OCI-M2 (cell line): Measurements from ENCODE around the gene LIF.

Experiments used
- DNase-seq: peaks from one replicate; lab custom pipeline; 2025; ENCODE audit not compliant: unreplicated experiment; lab: John Stamatoyannopoulos, UW

The LIF gene

DNA sequence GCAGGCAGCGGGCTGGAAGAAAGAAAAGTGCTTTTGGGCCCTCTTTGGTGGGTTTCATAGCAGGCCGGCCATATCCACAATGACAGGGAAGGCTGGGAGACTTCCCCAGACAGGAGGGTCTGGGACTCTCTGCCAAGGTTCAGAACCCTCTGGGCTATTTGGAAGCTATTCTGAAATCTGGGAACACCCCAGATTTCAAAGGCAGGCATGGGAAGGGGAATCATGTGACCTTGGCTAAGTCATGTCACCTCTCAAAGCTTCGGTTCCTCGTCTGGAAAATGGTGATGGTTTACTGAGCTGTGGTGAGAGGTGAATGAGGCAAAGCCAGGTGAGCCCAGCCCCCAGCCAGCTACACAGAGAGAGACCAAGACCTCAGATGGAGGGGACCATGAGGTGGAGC lies 38.1 kb upstream of the LIF start:
- no peak for DNase-seq

DNA sequence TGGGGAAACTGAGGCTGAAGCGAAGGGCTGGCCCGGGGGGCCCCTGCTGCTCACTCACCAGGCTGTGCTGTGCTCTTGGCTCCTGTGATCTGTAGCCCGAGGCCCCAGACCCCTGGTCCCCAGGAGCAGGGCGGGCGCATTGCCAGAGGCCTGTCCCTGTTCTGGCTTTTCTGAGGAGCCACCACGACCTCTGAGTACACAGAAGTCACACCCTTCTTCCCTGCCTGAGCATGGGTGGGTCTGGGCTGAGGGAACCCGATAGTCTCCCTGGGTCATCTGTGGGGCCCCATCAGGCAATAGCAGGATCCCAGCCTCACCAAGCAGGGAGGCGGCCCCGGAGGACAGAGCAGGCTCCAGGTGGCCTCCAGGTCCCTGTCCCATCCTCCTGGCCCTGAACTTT lies 37.6 kb upstream of the LIF start:
- DNase-seq = no peak

DNA sequence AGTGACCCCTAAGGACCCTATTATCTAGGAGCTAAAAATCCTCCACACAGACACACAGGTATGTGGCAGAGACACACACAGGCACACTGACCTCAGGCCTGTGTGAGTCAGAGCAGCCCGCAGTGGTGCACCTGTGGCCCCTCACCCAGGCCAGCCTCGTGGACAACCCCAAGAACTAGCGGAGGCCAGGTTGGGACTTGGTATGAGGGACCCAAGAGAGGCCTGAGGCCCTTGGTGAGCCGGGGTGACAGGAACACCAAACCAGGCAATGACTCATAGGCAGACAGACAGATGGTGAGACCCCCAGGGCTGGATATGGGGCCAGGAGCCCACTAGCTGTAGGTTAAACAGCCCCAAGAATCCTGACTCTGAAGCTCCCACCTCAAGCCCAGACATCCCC lies 36.8 kb upstream of the LIF start:
- DNase-seq = no peak

DNA sequence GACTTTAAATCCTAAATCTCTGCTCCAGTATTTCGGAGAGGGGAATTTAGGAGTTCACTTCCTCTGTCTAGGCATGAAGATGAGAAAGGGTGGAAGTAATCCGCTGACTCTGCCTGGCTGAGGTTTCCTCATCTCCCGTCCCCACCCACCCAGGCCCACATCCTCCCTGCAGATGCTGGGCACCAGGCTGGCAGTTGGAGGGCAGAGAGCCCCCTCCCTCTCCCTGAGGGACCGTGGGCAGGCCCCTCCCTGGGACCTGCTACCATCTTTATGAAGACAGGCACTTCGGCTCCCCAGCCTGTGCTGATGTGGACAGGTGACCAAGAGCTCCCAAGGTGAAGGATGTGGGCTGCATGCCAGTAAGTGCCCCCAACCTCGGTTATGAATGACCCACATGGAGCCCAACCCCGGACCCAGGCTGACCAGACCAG lies 36.1 kb upstream of the LIF start:
- no peak for DNase-seq

DNA sequence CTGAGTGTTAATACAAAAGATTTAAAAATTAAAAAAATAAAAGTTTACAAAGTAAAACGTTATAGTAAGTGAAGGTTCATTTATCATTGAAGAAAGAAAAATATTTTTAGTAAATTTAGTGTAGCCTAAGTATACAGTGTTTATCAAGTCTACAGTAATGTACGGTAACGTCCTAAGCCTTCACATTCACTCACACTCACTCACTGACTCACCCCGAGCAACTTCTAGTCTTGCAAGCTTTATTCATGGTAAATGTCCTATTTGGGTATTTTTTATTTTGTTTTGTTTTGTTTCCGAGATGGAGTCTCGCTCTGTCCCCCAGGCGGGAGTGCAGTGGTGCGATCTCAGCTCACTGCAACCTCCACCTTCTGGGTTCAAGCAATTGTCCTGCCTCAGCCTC lies 33.9 kb upstream of the LIF start:
- no peak for DNase-seq

DNA sequence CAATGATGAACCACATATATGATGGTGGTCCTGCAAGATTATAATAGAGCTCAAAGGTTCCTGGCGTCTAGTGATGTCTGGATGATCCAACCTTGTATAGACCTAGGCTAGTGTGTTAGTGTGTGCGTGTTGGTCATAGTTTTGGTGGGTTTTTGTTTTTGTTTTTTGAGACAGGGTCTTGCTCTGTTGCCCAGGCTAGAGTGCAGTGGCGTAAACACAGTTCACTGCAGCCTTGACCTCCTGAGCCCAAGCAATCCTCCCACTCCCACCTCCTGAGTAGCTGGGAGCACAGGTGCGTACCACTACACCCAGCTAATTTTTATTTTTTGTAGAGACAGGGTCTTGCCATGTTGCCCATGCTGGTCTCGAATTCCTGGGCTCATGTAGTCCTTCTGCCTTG lies 33.4 kb upstream of the LIF start:
- no peak for DNase-seq

DNA sequence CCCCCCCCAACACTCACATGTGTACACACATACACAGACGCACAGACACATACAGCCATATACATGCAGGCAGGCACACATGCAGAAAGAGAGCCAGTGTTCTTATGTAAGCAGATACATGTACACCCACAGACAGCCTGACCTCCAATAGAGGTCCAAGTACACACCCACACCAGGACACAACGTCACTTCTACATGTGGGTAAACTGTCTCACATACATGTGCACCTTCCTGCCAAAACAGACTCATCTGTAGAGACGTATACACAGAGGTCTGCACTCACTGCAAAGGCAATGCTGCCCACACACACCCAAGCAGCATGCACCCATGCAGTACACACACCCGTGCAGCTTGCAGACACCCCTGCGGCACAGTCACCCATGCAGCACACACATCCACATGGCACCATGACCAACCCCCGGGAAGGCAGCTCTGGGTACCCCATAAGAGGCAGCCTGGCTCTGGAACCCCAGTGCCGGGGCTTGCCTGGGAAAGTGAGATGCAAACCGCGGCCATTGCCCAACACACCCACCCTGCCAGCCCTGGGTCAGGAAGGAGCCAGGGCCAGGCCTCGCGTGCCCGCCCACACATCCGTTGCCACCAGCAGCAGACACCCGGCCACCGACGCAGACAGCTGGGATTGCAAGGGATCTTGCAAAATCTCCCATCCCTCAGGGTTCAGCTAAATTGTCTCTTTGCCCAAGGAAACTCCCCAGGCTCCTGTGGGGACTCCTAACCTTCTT lies 32.7 kb upstream of the LIF start:
- no peak for DNase-seq

DNA sequence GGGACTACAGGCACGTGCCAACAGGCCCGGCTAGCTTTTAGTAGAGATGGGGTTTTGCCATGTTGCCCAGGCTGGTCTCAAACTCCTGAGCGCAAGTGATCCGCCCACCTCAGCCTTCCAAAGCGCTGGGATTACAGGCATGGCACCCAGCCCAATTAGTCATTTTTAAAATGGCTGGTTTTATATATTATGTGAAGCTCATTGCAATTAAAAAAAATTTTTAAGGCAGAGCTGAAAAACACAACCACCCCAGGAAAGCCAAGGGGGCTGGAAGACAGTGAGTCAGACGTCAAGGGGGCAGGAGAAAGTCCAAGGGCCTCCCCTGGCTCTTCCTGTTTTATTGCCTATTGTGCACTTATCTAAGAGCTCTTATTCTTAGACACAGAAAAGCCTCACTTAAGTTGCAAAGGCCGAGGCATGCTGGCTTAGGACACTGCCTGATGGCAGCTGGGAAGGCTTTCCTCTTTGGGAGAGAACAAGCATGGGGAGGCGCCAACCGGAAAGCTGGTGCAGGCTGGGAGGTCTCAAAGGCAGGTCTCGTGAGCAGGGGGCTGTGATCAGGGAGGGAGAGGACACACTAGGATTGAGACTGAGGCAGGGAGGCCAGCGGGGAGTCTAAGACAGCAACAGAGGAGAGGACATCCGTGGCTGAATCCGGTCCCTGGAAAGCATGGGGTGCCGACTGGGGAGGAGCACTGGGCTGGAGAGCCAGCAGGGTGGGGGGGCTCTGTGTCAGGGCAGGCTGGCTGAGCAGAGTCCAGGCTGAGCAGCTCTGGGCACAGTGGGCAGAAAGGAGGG lies 31.2 kb upstream of the LIF start:
- DNase-seq = no peak

DNA sequence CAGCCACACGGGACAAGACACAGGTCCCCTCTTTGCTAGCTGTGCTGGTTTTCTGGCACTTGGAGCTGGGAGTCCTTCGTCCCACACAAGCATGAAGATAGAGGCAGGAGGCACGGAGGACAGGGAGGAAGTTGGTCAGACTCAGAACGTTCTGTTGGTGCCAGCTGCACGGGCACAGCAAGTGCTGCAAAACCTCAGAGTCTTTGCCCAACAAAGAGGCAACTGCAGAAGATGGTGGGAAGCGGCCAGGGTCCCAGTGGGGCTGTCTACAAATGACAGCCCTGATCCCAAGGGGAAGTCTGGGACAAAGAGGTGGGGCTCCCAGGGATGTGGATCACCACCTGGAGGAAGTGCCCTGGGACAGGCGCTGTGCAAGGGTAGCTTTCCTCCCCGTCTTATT lies 29.5 kb upstream of the LIF start:
- DNase-seq = no peak

DNA sequence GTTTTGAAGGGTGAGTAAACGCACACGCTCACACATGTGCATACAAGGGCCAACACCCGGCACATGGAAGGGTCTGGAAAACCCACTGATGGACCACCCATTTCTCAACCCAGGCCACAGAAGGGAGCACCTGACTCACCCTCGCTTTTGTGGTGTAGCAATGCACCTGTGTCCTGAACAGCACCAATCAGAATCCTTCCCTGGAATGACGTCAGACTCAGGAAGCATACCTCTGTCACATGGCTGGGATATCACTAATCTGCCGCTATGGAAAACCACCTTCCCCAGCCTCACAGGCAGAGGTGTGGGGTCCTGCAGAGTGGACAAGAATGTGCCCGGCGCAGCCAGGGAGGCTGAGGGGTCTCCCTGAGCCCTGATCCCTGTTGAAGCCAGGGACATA lies 29.1 kb upstream of the LIF start:
- DNase-seq = no peak

DNA sequence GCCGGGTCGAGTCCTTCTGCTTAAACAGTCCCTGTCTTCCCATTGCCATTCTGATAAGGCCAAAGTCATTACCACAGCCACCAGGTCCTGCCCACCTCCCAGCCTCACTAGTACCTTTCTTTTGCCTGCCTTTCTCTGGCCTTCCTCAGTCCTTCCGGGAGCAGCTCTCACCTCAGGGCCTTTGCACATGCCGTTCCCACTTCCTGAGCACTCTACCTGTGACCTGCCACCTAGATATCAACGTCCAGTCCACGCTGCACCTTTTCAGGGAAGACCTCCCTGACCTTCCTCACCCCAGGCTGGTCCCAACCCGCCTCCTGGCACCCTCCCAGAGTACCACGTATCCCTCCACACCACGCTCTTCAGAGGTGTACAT lies 27.9 kb upstream of the LIF start:
- DNase-seq = no peak

DNA sequence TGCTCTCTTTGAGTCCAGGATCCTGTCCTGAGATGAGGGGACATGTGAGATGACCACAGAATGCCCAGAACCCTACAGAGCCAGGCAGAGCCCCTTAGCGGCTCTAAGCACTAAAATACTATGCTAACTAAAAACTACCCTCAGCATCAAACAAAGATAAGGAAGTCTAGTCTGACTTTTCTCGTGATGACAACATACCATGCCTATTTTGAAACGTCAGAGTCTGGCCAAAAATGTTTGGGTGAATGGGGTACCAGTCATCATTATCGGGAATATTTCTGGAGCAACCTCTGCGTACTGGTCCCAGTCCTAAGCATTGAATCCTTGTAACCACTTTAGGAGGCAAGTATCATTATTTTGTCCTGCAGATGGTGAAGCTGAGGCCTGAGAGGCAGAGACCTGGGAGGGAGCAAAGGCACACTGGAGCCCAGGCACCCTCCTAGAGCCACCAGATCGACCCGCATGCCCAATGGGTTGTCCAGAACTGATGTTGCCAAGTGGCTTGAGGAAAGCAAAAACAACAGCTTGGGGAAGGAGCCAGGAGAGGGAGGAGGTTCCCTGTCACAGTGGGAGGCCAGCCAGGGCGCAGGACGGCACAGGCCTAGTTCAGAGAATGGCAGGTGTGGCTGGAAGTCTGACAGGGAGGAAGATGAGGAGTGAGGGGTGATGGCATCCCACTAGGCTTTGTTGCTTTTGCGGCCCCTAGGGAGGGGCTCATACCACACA lies 27.3 kb upstream of the LIF start:
- no peak for DNase-seq

DNA sequence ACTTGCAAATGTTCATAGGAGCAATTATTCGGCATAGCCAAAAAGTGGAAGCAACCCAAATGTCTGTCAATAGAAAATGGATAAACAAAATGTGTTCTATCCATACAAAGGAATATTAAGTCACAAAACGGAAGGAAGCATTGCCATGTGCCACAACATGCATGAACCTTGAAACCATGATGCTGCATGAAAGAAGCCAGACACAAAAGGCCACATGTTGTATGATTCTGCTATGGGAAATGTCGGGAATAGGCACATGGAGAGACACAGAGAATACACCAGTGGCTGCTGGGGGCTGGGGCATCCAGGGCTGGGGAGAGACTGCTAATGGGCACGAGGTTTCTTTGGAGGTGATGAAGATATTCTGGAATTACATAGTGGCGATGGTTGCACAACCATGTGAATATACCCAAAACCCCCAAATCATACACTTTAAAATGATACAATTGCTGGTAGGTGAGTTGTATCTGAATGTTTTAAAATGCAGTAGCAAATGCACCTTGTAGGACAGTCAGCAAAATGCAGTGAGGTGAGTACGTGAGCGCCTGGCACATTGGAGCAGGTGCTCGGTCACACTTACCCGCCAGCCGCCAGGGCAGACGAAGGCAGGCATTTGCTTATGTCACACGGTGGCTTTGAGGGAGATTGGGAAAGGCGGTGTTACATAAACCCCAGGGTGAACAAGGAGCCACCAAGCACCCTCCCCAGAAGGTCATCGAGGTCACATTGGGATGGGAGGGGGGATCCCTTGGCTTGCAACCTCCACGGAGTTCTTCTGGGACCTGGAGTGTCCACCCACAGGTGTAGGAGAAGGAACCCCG lies 26.4 kb upstream of the LIF start:
- no peak for DNase-seq

DNA sequence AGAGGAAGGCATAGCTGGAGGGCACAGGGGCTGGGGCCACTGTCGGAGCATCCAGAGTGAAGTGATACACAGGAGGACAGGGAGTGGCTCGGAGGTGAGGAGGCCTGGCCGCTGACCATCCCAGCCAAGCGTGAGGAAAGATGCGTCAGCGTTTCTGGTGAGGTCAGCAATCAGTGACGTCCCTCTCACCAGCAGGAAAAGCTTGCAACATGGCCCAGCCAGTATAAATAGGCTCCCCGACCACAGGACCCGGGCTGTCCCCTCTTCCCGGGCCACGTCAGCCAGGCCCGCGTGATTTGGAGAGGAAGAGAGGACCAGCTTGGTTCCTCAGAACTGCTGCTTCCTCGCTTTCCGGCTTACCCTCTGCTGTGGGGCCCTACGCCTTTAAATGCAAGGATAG lies 24.3 kb upstream of the LIF start:
- no peak for DNase-seq

DNA sequence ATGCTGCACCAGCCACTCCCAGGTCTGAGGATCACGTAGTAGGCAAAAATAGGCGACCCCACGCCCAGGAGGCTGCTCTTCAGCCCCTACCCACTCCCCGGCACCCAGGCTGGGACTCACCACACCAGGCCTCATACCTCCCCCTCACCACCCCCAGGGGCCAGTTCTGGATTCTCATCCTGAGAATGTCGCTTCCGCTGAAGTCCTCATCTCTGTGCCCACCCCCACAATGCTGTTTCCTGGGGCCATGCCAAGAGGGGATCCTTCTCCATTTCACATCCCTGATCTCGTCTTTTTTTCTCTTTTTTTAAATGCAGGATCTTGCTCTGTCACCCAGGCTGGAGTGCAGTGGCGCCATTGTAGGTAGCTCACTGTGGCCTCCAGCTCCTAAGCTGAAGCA lies 21.8 kb upstream of the LIF start:
- no peak for DNase-seq

DNA sequence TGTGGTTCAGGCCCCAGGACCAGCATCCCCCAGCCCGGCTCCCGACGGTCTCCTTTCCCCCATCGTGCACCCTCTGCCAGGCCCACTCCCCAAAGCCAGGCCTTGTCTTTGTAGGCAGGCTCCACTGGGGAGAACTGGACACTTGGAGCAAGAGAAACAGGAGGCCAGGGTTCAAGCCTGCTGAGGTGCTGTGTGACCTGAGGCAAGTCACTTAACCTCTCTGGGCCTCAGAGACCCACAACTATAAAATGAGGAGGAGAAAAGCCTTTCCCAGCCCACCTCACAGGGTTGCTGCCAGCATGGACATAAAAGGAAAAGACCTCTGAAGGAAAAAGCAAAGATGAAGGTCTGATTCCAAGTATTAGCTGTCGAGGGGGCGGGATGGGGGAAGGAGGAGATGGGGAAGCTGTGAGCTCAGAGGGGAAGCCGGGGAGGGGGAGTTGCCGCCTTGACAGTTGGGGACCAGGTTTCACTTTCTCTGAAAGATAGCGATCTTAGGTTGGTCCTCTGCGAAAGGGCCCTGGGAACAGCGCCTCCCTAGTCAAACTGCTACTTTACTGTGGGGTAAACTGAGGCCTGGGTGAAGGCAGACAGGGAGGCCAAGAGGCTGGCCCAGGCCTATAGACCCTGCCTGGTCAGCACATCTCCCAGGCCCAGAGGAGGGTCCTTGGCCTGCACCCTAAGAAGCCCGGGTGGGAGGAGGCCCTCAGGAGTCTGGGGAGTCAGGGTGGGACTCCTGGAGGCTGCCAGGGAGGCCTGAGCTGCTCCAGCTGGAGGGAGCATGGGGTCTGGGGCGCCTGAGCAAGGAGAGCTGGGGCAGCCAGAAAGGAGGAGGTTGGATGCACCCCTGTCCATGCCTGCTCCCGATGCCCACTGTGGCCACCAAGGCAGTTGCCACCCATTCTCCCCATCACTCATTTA lies 21.1 kb upstream of the LIF start:
- no peak for DNase-seq

DNA sequence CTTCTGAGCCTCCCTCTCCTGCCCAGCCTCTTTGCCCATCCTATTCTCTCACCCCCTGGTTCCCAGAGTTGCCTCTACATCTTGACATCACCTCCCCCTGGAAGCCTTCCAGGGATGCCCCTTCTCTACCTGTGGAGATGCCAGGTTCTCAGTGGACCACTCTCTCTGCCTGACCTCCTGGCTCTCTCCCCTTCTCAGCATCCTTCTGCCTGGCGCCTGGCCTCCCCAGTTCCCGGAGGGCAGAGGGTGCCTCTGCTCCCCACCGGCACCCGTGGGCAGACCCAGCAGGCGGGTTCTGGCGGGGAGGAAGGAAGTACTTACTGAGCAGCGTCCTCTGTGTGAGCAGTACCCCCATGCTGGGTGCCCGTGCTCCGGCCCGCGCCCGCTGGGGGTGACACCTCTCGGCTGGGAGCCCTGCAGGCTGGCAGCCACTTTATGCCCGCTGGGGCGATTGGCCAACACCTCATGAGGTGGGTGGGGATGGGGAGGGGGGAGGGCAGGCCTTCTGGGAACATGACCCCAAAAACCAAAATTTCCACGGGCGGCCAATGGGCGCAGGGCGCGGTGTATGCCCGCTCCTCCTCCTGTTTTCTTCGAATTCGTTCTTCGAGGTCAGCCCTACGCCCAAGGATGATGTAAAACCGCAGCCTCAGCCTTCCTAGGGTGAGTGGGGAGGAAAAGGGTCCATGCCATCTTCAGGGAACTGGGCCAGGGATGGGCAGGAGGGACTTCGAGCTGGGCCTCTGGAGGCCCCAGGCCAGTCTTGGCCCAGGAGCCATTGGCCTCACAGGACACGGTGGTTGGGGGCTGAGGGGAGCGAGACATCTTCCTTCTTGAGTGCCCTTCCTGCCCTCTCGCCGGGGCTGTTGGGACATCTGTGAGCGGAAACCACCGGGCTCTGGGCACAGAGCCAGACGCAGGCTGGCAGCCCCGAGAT lies 20.2 kb upstream of the LIF start, which contains the start of gene OSM:
TSS of gene OSM (minus strand) at position 407 of the 937 bp plus-strand sequence. CDS start at position 355, 52 bp downstream.
- DNase-seq = no peak

DNA sequence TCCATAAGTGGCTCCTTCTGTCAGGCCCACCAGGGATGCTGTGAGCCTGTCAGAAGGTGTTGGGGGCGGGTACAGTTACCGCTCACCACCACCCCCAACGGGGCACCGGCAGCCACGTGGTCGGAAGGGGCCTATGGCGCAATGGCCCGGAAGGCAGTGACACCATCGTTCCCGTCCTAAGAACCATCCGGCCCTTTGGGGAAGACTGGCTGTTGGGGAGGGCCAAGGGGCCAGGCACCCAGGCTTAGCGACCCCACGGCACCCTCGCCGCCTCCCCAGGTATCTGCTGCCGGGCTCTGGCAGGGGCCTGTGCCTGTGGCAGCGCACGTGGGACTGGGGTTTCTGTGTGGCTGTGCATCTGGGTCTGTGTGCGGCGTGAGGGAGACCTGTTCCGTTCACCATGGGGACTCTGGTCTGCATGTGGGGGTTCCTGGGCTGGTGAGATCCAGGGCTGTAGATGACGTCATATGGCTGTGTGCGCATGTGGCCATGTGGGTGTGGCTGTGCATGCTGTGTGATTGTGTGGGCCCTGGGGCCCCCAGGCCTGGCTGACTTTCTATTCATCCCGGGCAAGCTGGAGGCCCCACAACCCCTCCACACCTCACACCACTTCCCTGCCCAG lies 19.4 kb upstream of the LIF start:
- no peak for DNase-seq
